ENCODE measurements around the gene PRDM16. TPM values are rescaled to one million over a fixed set of nuclear protein-coding genes. Genes with fewer than 3 reads are reported as not detected.

PRDM16 gene
- total and polyA plus RNA-seq, 4 donors: 0.05 to 0.67 (median 0.19) TPM

DNA sequence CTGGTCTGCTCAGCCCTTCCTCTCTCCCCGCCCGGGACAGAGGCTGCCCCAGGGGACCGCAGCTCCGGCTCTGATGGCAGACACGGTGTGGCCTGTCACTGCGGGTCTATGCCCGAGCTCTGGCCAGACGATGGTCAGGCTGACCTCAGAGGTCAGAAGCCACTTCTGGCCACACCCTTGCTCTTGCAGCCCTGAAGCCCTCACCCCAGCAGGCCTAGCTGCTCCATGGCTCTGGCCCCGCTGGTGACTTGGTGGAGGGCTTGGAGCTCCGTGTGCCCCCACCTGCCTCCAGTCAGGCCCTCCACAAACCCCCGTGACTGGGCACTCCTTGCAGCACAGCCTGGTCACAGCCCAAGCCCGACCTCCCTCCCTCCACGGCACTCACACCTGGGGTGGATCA, 47.6 kb downstream of the PRDM16 start:
- Histone ChIP-seq H3K27ac (ENCODE audit: low read depth in 1 of 2, low read length in 2 of 2) (no peak overlapping the region), H3K36me3 (ENCODE audit: control insufficient read depth in 4 of 4, insufficient read depth in 3 of 4, low read depth in 1 of 4, low read length in 3 of 4) (no peaks in the 10 kb centered on the region), H3K9ac (ENCODE audit: low read depth in 1 of 2, low read length in 2 of 2) (no peak overlapping the region), H3K9me3 (ENCODE audit: control insufficient read depth in 4 of 4, low read length in 3 of 4) (no peaks in the 10 kb centered on the region), H3K4me1 (ENCODE audit: control insufficient read depth in 4 of 4, insufficient read depth in 4 of 4, low read length in 3 of 4) (peaks cover 2 to 15% (median 9%) of the 10 kb centered on the region in 4 donors), H3K27me3 (ENCODE audit: control insufficient read depth in 4 of 4, insufficient read depth in 4 of 4, low read length in 3 of 4) (no peaks in the 10 kb centered on the region), H3K4me3 (ENCODE audit: low read depth in 1 of 3, low read length in 3 of 3) (no peak overlapping the region)
- TF ChIP-seq SP1 (IDR thresholded peaks at IDR 0.05): no peak
- no peak for TF ChIP-seq RAD21 (IDR thresholded peaks at IDR 0.05)
- TF ChIP-seq FOXA2 (IDR thresholded peaks at IDR 0.05): no peak
- TF ChIP-seq HNF4G (IDR thresholded peaks at IDR 0.05): no peak
- TF ChIP-seq HNF4A (conservative IDR thresholded peaks at IDR 0.05): no peak
- no peak for TF ChIP-seq ZBTB33 (IDR thresholded peaks at IDR 0.05)
- TF ChIP-seq YY1 (IDR thresholded peaks at IDR 0.05): no peak
- TF ChIP-seq GABPA (IDR thresholded peaks at IDR 0.05 in 1 of 2, conservative IDR thresholded peaks at IDR 0.05 in 1 of 2): no peak
- TF ChIP-seq, protein P1, sequence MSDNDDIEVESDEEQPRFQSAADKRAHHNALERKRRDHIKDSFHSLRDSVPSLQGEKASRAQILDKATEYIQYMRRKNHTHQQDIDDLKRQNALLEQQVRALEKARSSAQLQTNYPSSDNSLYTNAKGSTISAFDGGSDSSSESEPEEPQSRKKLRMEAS (IDR thresholded peaks at IDR 0.05): no peak
- TF ChIP-seq, protein P2, sequence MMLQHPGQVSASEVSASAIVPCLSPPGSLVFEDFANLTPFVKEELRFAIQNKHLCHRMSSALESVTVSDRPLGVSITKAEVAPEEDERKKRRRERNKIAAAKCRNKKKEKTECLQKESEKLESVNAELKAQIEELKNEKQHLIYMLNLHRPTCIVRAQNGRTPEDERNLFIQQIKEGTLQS (IDR thresholded peaks at IDR 0.05): no peak
- no peak for TF ChIP-seq EGR1 (IDR thresholded peaks at IDR 0.05; ENCODE audit: low read depth in 2 of 2)
- no peak for TF ChIP-seq TAF1 (conservative IDR thresholded peaks at IDR 0.05)
- TF ChIP-seq FOXA1 (IDR thresholded peaks at IDR 0.05): no peak
- DNase-seq (ENCODE audit: low spot score): no peak
- 83% methylated on average over 13 of the region's 13 CpGs for WGBS

- H3K9ac ChIP-seq (ENCODE audit: low read depth in 1 of 2, low read length in 2 of 2): no peak overlapping the region
- no peak overlapping the region for H3K4me3 ChIP-seq (ENCODE audit: low read depth in 1 of 3, low read length in 3 of 3)
- H3K27me3 ChIP-seq (ENCODE audit: control insufficient read depth in 4 of 4, insufficient read depth in 4 of 4, low read length in 3 of 4): no peaks in the 10 kb centered on the region
- H3K36me3 ChIP-seq (ENCODE audit: control insufficient read depth in 4 of 4, insufficient read depth in 3 of 4, low read depth in 1 of 4, low read length in 3 of 4): no peaks in the 10 kb centered on the region
- no peak overlapping the region for H3K27ac ChIP-seq (ENCODE audit: low read depth in 1 of 2, low read length in 2 of 2)
- no peaks in the 10 kb centered on the region for H3K9me3 ChIP-seq (ENCODE audit: control insufficient read depth in 4 of 4, low read length in 3 of 4)
- WGBS: 97% methylated on average over 16 of the region's 16 CpGs
- TF ChIP-seq RXRA (IDR thresholded peaks at IDR 0.05): no peak
- no peak for TF ChIP-seq JUND (IDR thresholded peaks at IDR 0.05)
- TF ChIP-seq EGR1 (IDR thresholded peaks at IDR 0.05; ENCODE audit: low read depth in 2 of 2): no peak
- no peak for TF ChIP-seq NR2F2 (IDR thresholded peaks at IDR 0.05)
- TF ChIP-seq FOXA2 (IDR thresholded peaks at IDR 0.05): no peak
- no peak for TF ChIP-seq YY1 (IDR thresholded peaks at IDR 0.05)
- TF ChIP-seq, protein P1 (IDR thresholded peaks at IDR 0.05): no peak
- TF ChIP-seq, protein P3, sequence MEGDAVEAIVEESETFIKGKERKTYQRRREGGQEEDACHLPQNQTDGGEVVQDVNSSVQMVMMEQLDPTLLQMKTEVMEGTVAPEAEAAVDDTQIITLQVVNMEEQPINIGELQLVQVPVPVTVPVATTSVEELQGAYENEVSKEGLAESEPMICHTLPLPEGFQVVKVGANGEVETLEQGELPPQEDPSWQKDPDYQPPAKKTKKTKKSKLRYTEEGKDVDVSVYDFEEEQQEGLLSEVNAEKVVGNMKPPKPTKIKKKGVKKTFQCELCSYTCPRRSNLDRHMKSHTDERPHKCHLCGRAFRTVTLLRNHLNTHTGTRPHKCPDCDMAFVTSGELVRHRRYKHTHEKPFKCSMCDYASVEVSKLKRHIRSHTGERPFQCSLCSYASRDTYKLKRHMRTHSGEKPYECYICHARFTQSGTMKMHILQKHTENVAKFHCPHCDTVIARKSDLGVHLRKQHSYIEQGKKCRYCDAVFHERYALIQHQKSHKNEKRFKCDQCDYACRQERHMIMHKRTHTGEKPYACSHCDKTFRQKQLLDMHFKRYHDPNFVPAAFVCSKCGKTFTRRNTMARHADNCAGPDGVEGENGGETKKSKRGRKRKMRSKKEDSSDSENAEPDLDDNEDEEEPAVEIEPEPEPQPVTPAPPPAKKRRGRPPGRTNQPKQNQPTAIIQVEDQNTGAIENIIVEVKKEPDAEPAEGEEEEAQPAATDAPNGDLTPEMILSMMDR (IDR thresholded peaks at IDR 0.05; ENCODE audit: low read depth, low read length, missing input control): no peak
- DNase-seq (ENCODE audit: low spot score): no peak
- peaks cover 2 to 15% (median 9%) of the 10 kb centered on the region in 4 donors for H3K4me1 ChIP-seq (ENCODE audit: control insufficient read depth in 4 of 4, insufficient read depth in 4 of 4, low read length in 3 of 4)
Measured at GRCh38 chr1:3117879-3118278, 48.9 kb downstream of the PRDM16 start.
